BLaER1 (cell line): ENCODE measurements around the gene ASPG.

ENCODE experiments used
- H3K27ac ChIP-seq: shearing (Covaris generic); formaldehyde crosslinking; 2 replicates; pipeline ENCODE4 v1.8.1; 2022
- H3K27me3 ChIP-seq: shearing (Covaris generic); formaldehyde crosslinking; 2 replicates; pipeline ENCODE4 v1.8.1; 2022
- H3K36me3 ChIP-seq: shearing (Covaris generic); formaldehyde crosslinking; 2 replicates; pipeline ENCODE4 v1.8.1; 2022
- H3K4me1 ChIP-seq: shearing (Covaris generic); formaldehyde crosslinking; 2 replicates; pipeline ENCODE4 v1.8.1; 2022
- H3K4me2 ChIP-seq: shearing (Covaris generic); formaldehyde crosslinking; 2 replicates; pipeline ENCODE4 v1.8.1; 2022
- H3K4me3 ChIP-seq: shearing (Covaris generic); formaldehyde crosslinking; 2 replicates; pipeline ENCODE4 v1.8.1; 2022
- H3K9ac ChIP-seq: shearing (Covaris generic); formaldehyde crosslinking; 2 replicates; pipeline ENCODE4 v1.8.1; 2022
- H3K9me3 ChIP-seq: shearing (Covaris generic); formaldehyde crosslinking; 2 replicates; pipeline ENCODE4 v1.8.1; 2022
- H4K20me1 ChIP-seq: shearing (Covaris generic); formaldehyde crosslinking; 2 replicates; pipeline ENCODE4 v1.8.1; 2022
- Cebpa-rat ChIP-seq: shearing (Covaris generic); IDR thresholded peaks from 2 replicates; pipeline ENCODE4 v1.8.1; 2022

Gene ASPG

DNA sequence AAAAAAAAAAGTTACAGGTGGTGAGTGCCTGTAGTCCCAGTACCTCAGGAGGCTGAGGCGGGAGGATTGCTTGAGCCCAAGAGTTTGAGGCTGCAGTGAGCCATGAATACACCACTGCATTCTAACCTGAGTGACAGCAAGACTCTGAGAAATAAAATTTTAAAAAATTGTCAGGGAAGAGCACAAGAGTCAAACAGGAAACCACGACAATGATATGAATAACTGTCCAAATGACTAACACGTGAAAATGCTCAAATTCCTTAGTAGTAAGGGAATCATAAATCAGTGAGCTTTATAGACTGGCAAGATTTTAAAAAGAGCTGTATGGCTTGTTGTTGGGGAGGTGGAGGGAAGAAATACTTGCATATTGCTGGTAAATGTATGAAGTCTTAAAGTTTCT is 12.9 kb upstream of the ASPG start:
- Histone ChIP-seq H3K4me2 (peak overlapping the region; percentile 1; the same call in 1 of the 2 replicates), H3K9me3 (peaks cover 34% of the 10 kb centered on the region)
- TF ChIP-seq Cebpa-rat = no peak

DNA sequence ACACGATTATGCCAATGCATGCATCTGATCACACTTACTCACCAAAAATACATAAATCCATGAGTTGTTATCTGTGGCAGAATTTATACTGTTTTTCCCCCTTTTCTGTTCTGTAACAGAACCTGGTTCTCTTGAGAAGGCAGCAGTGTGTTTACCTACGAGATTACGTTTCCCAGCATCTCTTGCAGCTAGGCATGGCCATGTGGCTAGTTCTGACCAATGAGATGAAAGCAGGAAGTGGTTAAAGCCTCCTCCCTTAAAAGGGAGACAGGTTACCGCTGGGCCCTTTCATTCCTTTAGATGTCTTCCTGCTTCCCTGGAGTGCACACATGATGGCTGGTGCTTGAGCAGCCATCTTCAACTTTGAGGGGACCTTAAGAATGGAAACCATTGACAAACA is 11.7 kb upstream of the ASPG start:
- TF ChIP-seq Cebpa-rat = no peak
- no peak overlapping the region for H3K9ac ChIP-seq
- H3K4me1 ChIP-seq = peaks cover 39% of the 10 kb centered on the region
- H3K4me3 ChIP-seq = peak overlapping the region; percentile 5; the same call in 1 of the 2 replicates
- peaks cover 22% of the 10 kb centered on the region for H3K9me3 ChIP-seq
- H3K27ac ChIP-seq = no peak overlapping the region
- no peaks in the 10 kb centered on the region for H3K27me3 ChIP-seq
- no peaks in the 10 kb centered on the region for H4K20me1 ChIP-seq
- no peaks in the 10 kb centered on the region for H3K36me3 ChIP-seq
- no peak overlapping the region for H3K4me2 ChIP-seq

More for the DNA sequence above, 12.9 kb upstream of the ASPG start:
- no peak overlapping the region for H3K27ac ChIP-seq
- no peak overlapping the region for H3K4me3 ChIP-seq
- H3K4me1 ChIP-seq = peaks cover 27% of the 10 kb centered on the region
- H3K36me3 ChIP-seq = no peaks in the 10 kb centered on the region
- no peak overlapping the region for H3K9ac ChIP-seq
- no peaks in the 10 kb centered on the region for H4K20me1 ChIP-seq
- H3K27me3 ChIP-seq = no peaks in the 10 kb centered on the region

DNA sequence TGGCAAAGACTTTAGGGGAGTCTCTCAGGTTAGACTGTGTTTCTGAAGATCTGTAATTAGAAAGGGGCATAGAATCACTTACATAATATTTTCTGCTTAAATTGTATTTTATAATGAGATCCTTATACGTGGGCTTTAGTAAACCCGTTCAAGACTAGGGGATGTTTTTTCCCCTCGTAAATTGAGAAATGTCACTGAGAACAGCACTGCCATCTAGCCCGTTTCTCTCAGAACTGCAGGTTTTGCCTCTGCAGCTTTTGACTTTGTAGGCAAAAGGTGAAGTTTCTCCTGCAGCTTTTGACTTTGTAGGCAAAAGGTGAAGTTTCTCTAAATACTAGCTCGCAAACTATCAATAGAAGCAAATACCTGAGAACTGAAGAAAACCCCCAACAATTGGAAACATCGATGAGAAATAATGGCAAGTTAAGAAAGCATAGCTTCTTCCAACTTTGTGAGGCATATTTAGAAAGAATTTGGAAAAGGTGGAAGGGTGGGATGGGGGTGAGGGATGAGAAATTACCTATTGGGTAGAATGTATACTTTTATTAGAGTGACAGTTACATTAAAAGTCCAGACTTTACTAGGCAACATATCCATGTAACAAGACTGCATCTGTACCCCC is 9.9 kb upstream of the ASPG start:
- Histone ChIP-seq H3K9ac (no peak overlapping the region), H4K20me1 (no peaks in the 10 kb centered on the region), H3K36me3 (no peaks in the 10 kb centered on the region), H3K4me1 (peaks cover 45% of the 10 kb centered on the region), H3K27ac (no peak overlapping the region), H3K4me2 (no peak overlapping the region), H3K4me3 (no peak overlapping the region), H3K9me3 (peaks cover 22% of the 10 kb centered on the region), H3K27me3 (no peaks in the 10 kb centered on the region)
- TF ChIP-seq Cebpa-rat = no peak

DNA sequence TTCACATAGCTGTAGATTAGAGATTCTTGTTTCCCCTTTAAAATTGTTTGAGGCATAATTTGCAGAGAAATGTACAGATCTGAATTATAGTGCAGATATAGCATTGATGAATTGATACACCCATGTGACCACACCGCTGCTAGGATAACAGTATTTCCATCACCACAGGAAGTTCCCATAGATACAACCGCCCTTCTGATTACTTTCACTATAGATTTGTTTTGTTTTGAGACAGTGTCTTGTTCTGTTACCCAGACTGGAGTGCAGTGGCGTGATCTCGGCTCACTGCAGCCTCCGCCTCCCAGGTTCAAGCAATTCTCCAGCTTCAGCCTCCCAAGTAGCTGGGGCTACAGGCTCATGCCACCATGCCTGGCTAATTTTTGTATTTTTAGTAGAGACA is 8.8 kb upstream of the ASPG start:
- no peak for TF ChIP-seq Cebpa-rat
- Histone ChIP-seq H4K20me1 (no peaks in the 10 kb centered on the region), H3K9me3 (peaks cover 22% of the 10 kb centered on the region), H3K36me3 (no peaks in the 10 kb centered on the region), H3K4me2 (no peak overlapping the region), H3K27ac (no peak overlapping the region), H3K9ac (no peak overlapping the region), H3K4me3 (no peak overlapping the region), H3K27me3 (no peaks in the 10 kb centered on the region), H3K4me1 (peaks cover 45% of the 10 kb centered on the region)

DNA sequence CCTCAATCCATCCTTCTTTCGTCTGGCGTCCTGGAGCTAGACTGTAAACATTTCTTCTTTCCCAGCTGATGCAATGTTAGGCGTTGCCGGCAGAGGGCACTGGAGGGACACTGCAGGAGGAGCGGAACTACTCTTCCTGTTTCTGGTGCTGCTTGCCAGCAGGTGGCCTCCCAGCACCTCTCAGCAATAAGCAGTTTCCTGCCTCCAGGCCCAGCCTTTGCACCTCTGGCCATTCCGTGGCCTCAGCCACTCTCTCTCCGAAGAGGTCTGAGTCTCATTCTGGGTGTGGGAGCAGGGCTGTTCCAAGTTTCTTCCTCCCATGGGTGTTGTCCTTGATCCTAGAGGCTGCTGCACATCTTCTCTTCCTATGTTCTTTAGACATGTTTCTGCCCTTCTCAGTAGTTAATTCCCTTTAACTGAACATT is 7.5 kb upstream of the ASPG start:
- Histone ChIP-seq H3K4me2 (peak overlapping the region; percentile 43), H4K20me1 (no peaks in the 10 kb centered on the region), H3K9ac (no peak overlapping the region), H3K27me3 (no peaks in the 10 kb centered on the region), H3K27ac (peak overlapping the region; percentile 25; the same call in 1 of the 2 replicates), H3K9me3 (peaks cover 13% of the 10 kb centered on the region), H3K4me1 (peaks cover 40% of the 10 kb centered on the region), H3K36me3 (no peaks in the 10 kb centered on the region), H3K4me3 (no peak overlapping the region)
- TF ChIP-seq Cebpa-rat = no peak

DNA sequence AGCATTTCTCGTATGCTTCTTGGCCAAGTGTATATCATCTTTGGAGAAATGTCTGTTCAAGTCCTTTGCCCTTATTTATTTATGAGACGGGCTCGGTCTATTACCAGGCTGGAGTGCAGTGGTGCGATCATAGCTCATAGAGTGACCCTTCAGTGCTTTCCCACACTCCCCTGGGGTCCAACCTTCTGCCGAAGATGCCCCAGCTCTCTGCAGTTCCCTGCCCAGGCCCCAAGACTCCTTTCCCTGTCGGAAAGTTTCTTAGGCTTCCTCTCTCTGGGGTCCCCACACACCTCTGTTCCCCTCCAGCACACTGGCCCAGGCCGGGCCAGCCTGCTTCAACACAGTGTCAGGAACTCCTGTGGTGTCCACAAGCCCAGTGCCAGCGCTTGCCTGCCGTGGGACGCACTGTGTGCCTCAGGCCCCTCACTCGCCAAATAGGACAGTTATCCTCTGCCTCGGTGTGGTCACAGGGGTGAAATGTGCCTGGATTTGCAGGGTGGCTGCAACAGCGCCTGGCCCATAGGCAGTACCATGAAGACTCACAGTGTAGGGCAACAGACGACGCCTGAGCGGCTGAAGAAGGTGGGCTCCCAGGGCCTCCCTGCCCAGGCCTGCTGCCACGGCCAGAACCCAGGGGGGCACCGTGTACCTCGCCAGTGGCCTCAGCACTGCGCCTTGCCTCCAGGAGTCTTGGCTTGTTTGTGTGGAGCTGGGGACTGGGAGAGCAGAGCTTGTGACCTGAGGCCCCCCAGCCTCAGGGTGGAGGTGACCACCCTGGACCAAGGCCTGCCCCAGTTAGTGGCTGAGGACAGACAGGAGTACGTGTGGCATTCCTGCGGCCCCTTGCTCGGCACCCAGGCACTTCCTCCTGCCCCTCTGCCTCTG is 4.9 kb upstream of the ASPG start:
- no peak overlapping the region for H3K4me2 ChIP-seq
- H3K9ac ChIP-seq = no peak overlapping the region
- no peak overlapping the region for H3K27ac ChIP-seq
- no peaks in the 10 kb centered on the region for H3K36me3 ChIP-seq
- TF ChIP-seq Cebpa-rat = no peak
- no peaks in the 10 kb centered on the region for H3K27me3 ChIP-seq
- H3K4me3 ChIP-seq = no peak overlapping the region
- peaks cover 60% of the 10 kb centered on the region for H3K4me1 ChIP-seq
- no peaks in the 10 kb centered on the region for H4K20me1 ChIP-seq
- H3K9me3 ChIP-seq = no peaks in the 10 kb centered on the region

DNA sequence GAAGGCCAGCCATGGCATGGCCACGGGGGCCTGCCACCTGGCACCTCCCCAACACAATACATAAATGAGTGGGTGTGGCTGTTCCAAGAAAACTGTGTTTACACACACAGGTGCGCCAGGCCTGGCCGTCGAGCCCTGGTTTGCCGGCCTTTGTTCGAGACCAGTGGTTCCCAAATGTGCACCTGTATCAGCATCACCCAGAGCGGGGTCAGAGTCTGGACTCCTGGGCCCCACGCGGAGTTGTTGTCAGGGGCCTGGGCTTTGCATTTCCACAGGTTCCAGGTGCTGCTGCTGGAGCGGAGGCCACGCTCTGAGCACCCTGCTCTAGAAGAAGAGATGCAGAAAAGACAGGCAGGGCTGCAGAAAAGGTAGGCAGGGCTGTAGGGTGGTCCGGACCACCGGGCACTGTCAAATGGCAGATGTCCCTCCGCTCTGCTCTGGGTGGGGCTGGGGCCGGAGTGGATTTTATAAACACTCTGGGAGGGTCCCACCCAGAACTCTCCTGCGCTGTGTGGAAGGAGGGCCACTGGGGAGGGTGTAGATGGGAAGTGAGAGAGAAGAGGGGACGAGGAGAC is 4.2 kb upstream of the ASPG start:
- Histone ChIP-seq H3K4me3 (no peak overlapping the region), H3K27me3 (no peaks in the 10 kb centered on the region), H3K9me3 (no peaks in the 10 kb centered on the region), H3K36me3 (no peaks in the 10 kb centered on the region), H3K4me2 (no peak overlapping the region), H3K9ac (no peak overlapping the region), H3K4me1 (peaks cover 62% of the 10 kb centered on the region), H3K27ac (no peak overlapping the region), H4K20me1 (no peaks in the 10 kb centered on the region)
- TF ChIP-seq Cebpa-rat = no peak

DNA sequence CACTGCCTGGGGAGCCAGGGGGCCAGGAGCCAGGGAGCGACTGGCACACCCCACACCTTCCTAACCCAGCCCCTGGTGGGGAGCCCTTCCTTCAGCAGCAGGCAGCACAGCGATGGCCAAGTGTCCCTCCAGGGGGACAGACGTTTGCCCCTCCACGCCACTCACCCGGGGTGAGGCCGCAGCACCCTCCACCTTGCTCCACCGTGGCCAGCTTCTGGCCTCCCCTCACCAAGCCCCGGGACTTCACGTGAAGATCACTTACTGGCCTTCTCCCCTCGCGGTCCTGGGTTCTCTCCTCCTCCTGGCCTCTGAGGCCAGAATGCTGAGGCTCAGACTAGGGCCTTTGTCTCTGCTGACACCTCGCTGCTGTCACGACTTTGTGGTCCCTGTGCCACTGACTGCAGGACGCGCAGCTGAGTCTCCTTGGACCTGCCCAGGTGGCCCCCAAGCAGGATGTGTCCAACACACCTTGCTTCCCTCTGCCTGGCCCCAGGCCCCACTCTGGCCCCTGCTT is 3.5 kb upstream of the ASPG start:
- Histone ChIP-seq H3K36me3 (no peaks in the 10 kb centered on the region), H3K9me3 (no peaks in the 10 kb centered on the region), H3K9ac (no peak overlapping the region), H3K27me3 (no peaks in the 10 kb centered on the region), H3K27ac (no peak overlapping the region), H4K20me1 (no peaks in the 10 kb centered on the region), H3K4me3 (no peak overlapping the region), H3K4me1 (peaks cover 63% of the 10 kb centered on the region), H3K4me2 (no peak overlapping the region)
- TF ChIP-seq Cebpa-rat = no peak

DNA sequence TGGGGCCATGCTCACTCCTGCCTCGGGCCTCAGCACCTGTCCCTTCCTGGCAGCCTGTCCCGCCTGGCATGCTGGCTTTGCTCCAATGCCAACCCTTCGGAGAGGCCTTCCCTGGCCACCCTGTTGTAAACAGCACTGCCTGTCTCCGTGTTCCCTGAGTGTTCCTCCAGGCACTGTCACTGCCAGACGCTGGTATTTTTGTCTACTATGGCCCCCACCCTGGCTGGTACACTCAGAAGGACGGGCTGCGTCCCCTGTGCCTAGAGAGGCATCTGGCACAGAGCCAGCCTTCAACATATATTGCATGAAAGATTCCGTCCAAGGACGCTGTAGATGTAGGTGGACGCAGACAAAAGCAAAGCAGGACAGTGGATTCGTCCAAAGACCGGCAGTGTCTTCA is 2.7 kb upstream of the ASPG start:
- Histone ChIP-seq H3K4me3 (no peak overlapping the region), H3K36me3 (no peaks in the 10 kb centered on the region), H3K4me2 (no peak overlapping the region), H3K27me3 (no peaks in the 10 kb centered on the region), H3K9me3 (no peaks in the 10 kb centered on the region), H4K20me1 (no peaks in the 10 kb centered on the region), H3K4me1 (peaks cover 63% of the 10 kb centered on the region), H3K9ac (no peak overlapping the region), H3K27ac (no peak overlapping the region)
- no peak for TF ChIP-seq Cebpa-rat
